B cell (primary cell): ENCODE results near the gene CTDP1. TPM values are rescaled to one million over a fixed set of nuclear protein-coding genes. Genes with fewer than 3 reads are reported as not detected.

Experiments used
- ATAC-seq: fragments of 200-7000 bp; cut with Tn5 transposase; one replicate; pipeline ENCODE4 v1.10.0; 2021; ENCODE audit warnings: low read depth, mild to moderate bottlenecking, moderate number of reproducible peaks, moderate library complexity
- CTCF ChIA-PET: fragments of 350-600 bp; sonication (Branson Sonifier 250); formaldehyde crosslinking; loops from one replicate; lab custom pipeline; 2021; ENCODE audit warnings: antibody characterized with exemption, inconsistent platforms; lab: Charles Lee
- POLR2A ChIA-PET: fragments of 350-600 bp; sonication (Branson Sonifier 250); formaldehyde crosslinking; loops from one replicate; lab custom pipeline; 2021; ENCODE audit warnings: antibody characterized with exemption; lab: Charles Lee
- DNase-seq: peaks from one replicate; pipeline ENCODE4 v3.0.0; 2013
- H2AFZ ChIP-seq: 2 replicates; pipeline ENCODE4 v1.6.1; 2012; ENCODE audit warnings: mild to moderate bottlenecking, low read depth, low read length; ENCODE audit not compliant: insufficient read depth, poor library complexity, severe bottlenecking
- H3K27ac ChIP-seq, 2 donors: 1 replicate in 1 of 2; 2 replicates in 1 of 2; pipeline ENCODE4 v1.5.1; 2012 to 2013; ENCODE audit warnings: low read length in 2 of 2, mild to moderate bottlenecking in 2 of 2, moderate library complexity in 1 of 2
- H3K27me3 ChIP-seq, 4 experiments: fragments of 200-600 bp in 1 of 4; sonication (generic) in 1 of 4; replicated peaks in 1 of 4; 1 replicate in 2 of 4; 2 replicates in 2 of 4; pipeline versions ENCODE4 v1.6.1 to v1.7.0; 2013 to 2016; ENCODE audit warnings: low read length in 3 of 4, mild to moderate bottlenecking in 2 of 4, mixed read lengths in 1 of 4, moderate library complexity in 1 of 4; ENCODE audit not compliant: insufficient read depth in 4 of 4, control insufficient read depth in 3 of 4; ENCODE audit errors: control extremely low read depth in 1 of 4
- H3K36me3 ChIP-seq, 2 experiments: replicated peaks in 1 of 2; 1 replicate in 1 of 2; 2 replicates in 1 of 2; pipeline versions ENCODE4 v1.6.1 to v1.7.1; 2013; ENCODE audit warnings: low read length in 1 of 2; ENCODE audit not compliant: insufficient read depth in 2 of 2, control insufficient read depth in 1 of 2; ENCODE audit errors: control extremely low read depth in 1 of 2, extremely low read depth in 1 of 2
- H3K4me1 ChIP-seq, 2 donors: fragments of 200-600 bp in 1 of 2; sonication (generic) in 1 of 2; 1 replicate in 1 of 2; 2 replicates in 1 of 2; pipeline versions ENCODE4 v1.5.1 to v1.6.1; 2013 to 2017; ENCODE audit warnings: low read length in 2 of 2; ENCODE audit not compliant: control insufficient read depth in 2 of 2, insufficient read depth in 2 of 2
- H3K4me2 ChIP-seq: replicated peaks from 2 replicates; pipeline ENCODE3; 2012; ENCODE audit warnings: mild to moderate bottlenecking, low read depth, low read length; ENCODE audit not compliant: poor library complexity, severe bottlenecking
- H3K4me3 ChIP-seq, 5 experiments: fragments of 200-600 bp in 1 of 5; sonication (generic) in 1 of 5; 1 replicate in 3 of 5; 2 replicates in 2 of 5; pipeline versions ENCODE4 v1.5.1 to v1.7.0; 2011 to 2016; ENCODE audit warnings: low read length in 4 of 5, mild to moderate bottlenecking in 4 of 5, low read depth in 2 of 5, control low read depth in 1 of 5, moderate library complexity in 1 of 5; ENCODE audit not compliant: insufficient read depth in 1 of 5; ENCODE audit errors: control extremely low read depth in 1 of 5, extremely low read depth in 1 of 5
- H3K79me2 ChIP-seq: fragments of 200-600 bp; sonication (generic); one replicate; pipeline ENCODE4 v1.6.0; 2016; ENCODE audit warnings: low read length; ENCODE audit not compliant: control insufficient read depth, insufficient read depth
- H3K9ac ChIP-seq: fragments of 200-600 bp; sonication (generic); 2 replicates; pipeline ENCODE4 v1.6.1; 2017; ENCODE audit warnings: mild to moderate bottlenecking, low read length, moderate library complexity
- H3K9me3 ChIP-seq, 3 donors: one replicate each; pipeline versions ENCODE4 v1.6.1 to v1.7.1; 2013; ENCODE audit warnings: low read length in 2 of 3; ENCODE audit not compliant: control insufficient read depth in 2 of 3, insufficient read depth in 1 of 3; ENCODE audit errors: control extremely low read depth in 1 of 3
- H4K20me1 ChIP-seq: 2 replicates; pipeline ENCODE4 v1.6.0; 2012; ENCODE audit warnings: mild to moderate bottlenecking, low read length; ENCODE audit not compliant: insufficient read depth, control insufficient read depth, poor library complexity, severe bottlenecking
- H3K27ac Mint-ChIP-seq: one replicate; pipeline ENCODE4 v1.8.0; 2021; ENCODE audit warnings: mixed read lengths
- H3K27me3 Mint-ChIP-seq: one replicate; pipeline ENCODE4 v1.8.0; 2021; ENCODE audit warnings: mixed read lengths
- H3K4me1 Mint-ChIP-seq: one replicate; pipeline ENCODE4 v1.8.0; 2021; ENCODE audit warnings: mixed read lengths
- H3K4me3 Mint-ChIP-seq: one replicate; pipeline ENCODE4 v1.8.0; 2021; ENCODE audit warnings: mixed read lengths
- H3K9me3 Mint-ChIP-seq: one replicate; pipeline ENCODE4 v1.8.0; 2022; ENCODE audit warnings: mixed read lengths; ENCODE audit not compliant: insufficient read depth
- CTCF ChIP-seq: fragments of 200-600 bp; IDR thresholded peaks from one replicate; pipeline ENCODE4 v1.8.0; 2022; ENCODE audit warnings: antibody characterized with exemption, mild to moderate bottlenecking
- EZH2 ChIP-seq: IDR thresholded peaks from 2 replicates; pipeline ENCODE4 v1.6.1; 2012; ENCODE audit warnings: borderline replicate concordance, low read depth, mild to moderate bottlenecking, moderate library complexity, low read length; ENCODE audit not compliant: insufficient read depth, poor library complexity, severe bottlenecking
- WGBS: methylation state at CpG from one replicate; pipeline ENCODE4 v1.1.5; 2013; ENCODE audit warnings: missing lambda C conversion rate; ENCODE audit not compliant: insufficient coverage; 5-methylcytosine and 5-hydroxymethylcytosine counted together
- intact Hi-C: fragments of 100-400 bp; cut with micrococcal nuclease; formaldehyde crosslinking; loops from one replicate; pipeline ENCODE4 v1.10.0; 2022
- polyA plus RNA-seq: library from polyadenylated mRNA; depleted of rRNA; stranded (reverse); fragments of >200 nt; gene quantifications from 2 replicates; pipeline ENCODE4 v1.2.3, GENCODE V29; 2012
- total RNA-seq, 2 donors: library from RNA; stranded (reverse); fragments of 120-200 nt in 1 of 2; gene quantifications; 1 replicate in 1 of 2; 2 replicates in 1 of 2; pipeline versions ENCODE4 v1.2.3 to v1.2.4, GENCODE V29; 2013 to 2022

Gene CTDP1
- total and polyA plus RNA-seq, 2 donors (not counting 1 experiment from before 2014, with no cell fraction given): 14.3 to 33.3 TPM

- TF ChIP-seq EZH2 (no peak), CTCF (no peak)
- ATAC-seq (no peak), DNase-seq (no peak)
- H4K20me1 ChIP-seq: no peaks in the 10 kb centered on the region
- no peak overlapping the region for H3K4me2 ChIP-seq
- H3K4me1 Mint-ChIP-seq: no peaks in the 10 kb centered on the region
- H3K9me3 ChIP-seq: peaks cover 0 to 31% (median 10%) of the 10 kb centered on the region in 3 donors
- H2AFZ ChIP-seq: no peak overlapping the region
- H3K27ac ChIP-seq: no peak overlapping the region
- H3K9ac ChIP-seq: no peak overlapping the region
- CTCF ChIA-PET: no interaction called here
- no CpG with 5 or more reads among the region's 3 CpGs for WGBS
- no peak overlapping the region for H3K27ac Mint-ChIP-seq
- no peaks in the 10 kb centered on the region for H3K27me3 ChIP-seq
- no peak overlapping the region for H3K4me3 ChIP-seq
- no peaks in the 10 kb centered on the region for H3K79me2 ChIP-seq
- POLR2A ChIA-PET: no interaction called here
- H3K4me3 Mint-ChIP-seq: no peak overlapping the region
- H3K27me3 Mint-ChIP-seq: peaks cover 11% of the 10 kb centered on the region
- intact Hi-C loops: no loop called here
- no peaks in the 10 kb centered on the region for H3K36me3 ChIP-seq
- H3K4me1 ChIP-seq: no peaks in the 10 kb centered on the region
- peaks cover 2% of the 10 kb centered on the region for H3K9me3 Mint-ChIP-seq
Observed at GRCh38 chr18:79768745-79769144, 89.1 kb downstream of the CTDP1 start.

GRCh38 chr18:79769698-79770500 is 90.3 kb downstream of the CTDP1 start:
- H3K9me3 ChIP-seq: peaks cover 0 to 28% (median 10%) of the 10 kb centered on the region in 3 donors
- H3K4me2 ChIP-seq: no peak overlapping the region
- no peak overlapping the region for H3K4me3 Mint-ChIP-seq
- intact Hi-C loops: no loop called here
- peaks cover 2% of the 10 kb centered on the region for H3K9me3 Mint-ChIP-seq
- H3K9ac ChIP-seq: no peak overlapping the region
- no peaks in the 10 kb centered on the region for H3K4me1 Mint-ChIP-seq
- DNase-seq: no peak
- H3K4me3 ChIP-seq: no peak overlapping the region
- TF ChIP-seq CTCF (no peak), EZH2 (no peak)
- ChIA-PET CTCF (no interaction called here), POLR2A (no interaction called here)
- H2AFZ ChIP-seq: no peak overlapping the region
- no peaks in the 10 kb centered on the region for H3K36me3 ChIP-seq
- no peaks in the 10 kb centered on the region for H3K79me2 ChIP-seq
- no peaks in the 10 kb centered on the region for H3K4me1 ChIP-seq
- ATAC-seq: no peak
- 89% methylated on average over 28 of the region's 31 CpGs for WGBS
- H3K27me3 ChIP-seq: peaks cover 0 to 7% (median 0%) of the 10 kb centered on the region in 4 experiments
- peaks cover 11% of the 10 kb centered on the region for H3K27me3 Mint-ChIP-seq
- H3K27ac ChIP-seq: no peak overlapping the region
- H3K27ac Mint-ChIP-seq: no peak overlapping the region
- H4K20me1 ChIP-seq: no peaks in the 10 kb centered on the region
